ENCODE data around the gene EEPD1.

- no peak for TF ChIP-seq POLR2A (IDR thresholded peaks at IDR 0.05; ENCODE audit: low read depth, low read length)
- no peak for TF ChIP-seq POLR2AphosphoS5 (IDR thresholded peaks at IDR 0.05; ENCODE audit: low read depth, low read length)
- TF ChIP-seq TAF1 (IDR thresholded peaks at IDR 0.05; ENCODE audit: low read depth, low read length) = no peak
These were observed 155.0 kb downstream of the EEPD1 start for GRCh38 chr7:36308031-36308430.
